H1 (cell line): ENCODE results near the gene SEMA7A.

Experiments used
- BRCA1 ChIP-seq: IDR thresholded peaks from 2 replicates; pipeline ENCODE4 v1.6.1; 2012; ENCODE audit warnings: low read depth, low read length, improper control_type of control experiment
- CTCF ChIP-seq, 3 experiments: IDR thresholded peaks; 1 replicate in 2 of 3; 2 replicates in 1 of 3; pipeline versions ENCODE4 v1.5.1 to v1.6.1; 2011; ENCODE audit warnings: low read length in 3 of 3, mild to moderate bottlenecking in 3 of 3, inconsistent platforms in 2 of 3, low read depth in 1 of 3, moderate library complexity in 1 of 3; ENCODE audit not compliant: insufficient read depth in 1 of 3; ENCODE audit errors: control extremely low read depth in 1 of 3
- POLR2AphosphoS5 ChIP-seq: IDR thresholded peaks from 2 replicates; pipeline ENCODE4 v1.6.1; 2011; ENCODE audit warnings: low read depth, low read length

GRCh38 chr15:74389241-74390048 is 44.3 kb downstream of the SEMA7A start:
- TF ChIP-seq POLR2AphosphoS5 (no peak), CTCF (IDR thresholded peaks at IDR 0.05; ENCODE audit: control extremely low read depth in 1 of 3, insufficient read depth in 1 of 3, low read depth in 1 of 3, low read length in 3 of 3) (no peak), BRCA1 (no peak)
